Naive thymus-derived CD8-positive, alpha-beta T cell (primary cell): ENCODE data around the gene TP53I13. TPM values are rescaled to one million over a fixed set of nuclear protein-coding genes. Genes with fewer than 3 reads are reported as not detected.

Source experiments
- ATAC-seq, 2 donors: fragments of 150-1000 bp; cut with Tn5 transposase in 1 of 2; sonication (Bioruptor Pico), chemical (Tn5 transposase) in 1 of 2; 1 replicate in 1 of 2; 2 replicates in 1 of 2; pipeline ENCODE4 v1.10.0; 2021; ENCODE audit warnings: mild to moderate bottlenecking in 2 of 2, moderate library complexity in 2 of 2
- POLR2A ChIA-PET: fragments of 350-600 bp; sonication (Branson Sonifier 250); formaldehyde crosslinking; loops from one replicate; lab custom pipeline; 2021; ENCODE audit warnings: antibody characterized with exemption; lab: Charles Lee
- DNase-seq, 10 donors: peaks; one replicate each; pipeline versions ENCODE4 v3.0.0 to v3.0.0-alpha.2; 2020 to 2022
- H3K27ac Mint-ChIP-seq, 10 donors: one replicate each; pipeline ENCODE4 v1.8.0; 2020 to 2022; ENCODE audit warnings: mild to moderate bottlenecking in 10 of 10, mixed read lengths in 10 of 10, moderate library complexity in 4 of 10, inconsistent platforms in 1 of 10
- H3K27me3 Mint-ChIP-seq, 5 donors: one replicate each; pipeline ENCODE4 v1.8.0; 2021 to 2022; ENCODE audit warnings: mixed read lengths in 5 of 5
- H3K36me3 Mint-ChIP-seq, 3 donors: one replicate each; pipeline ENCODE4 v1.8.0; 2020 to 2022; ENCODE audit warnings: mixed read lengths in 3 of 3, mild to moderate bottlenecking in 2 of 3, inconsistent platforms in 1 of 3
- H3K4me1 Mint-ChIP-seq, 4 donors: one replicate each; pipeline ENCODE4 v1.8.0; 2021 to 2022; ENCODE audit warnings: mixed read lengths in 4 of 4
- H3K4me3 Mint-ChIP-seq, 10 donors: one replicate each; pipeline ENCODE4 v1.8.0; 2020 to 2022; ENCODE audit warnings: mild to moderate bottlenecking in 10 of 10, mixed read lengths in 10 of 10, moderate library complexity in 6 of 10, inconsistent platforms in 1 of 10
- H3K9me3 Mint-ChIP-seq, 9 donors: one replicate each; pipeline ENCODE4 v1.8.0; 2020 to 2022; ENCODE audit warnings: mixed read lengths in 9 of 9, mild to moderate bottlenecking in 3 of 9, inconsistent platforms in 1 of 9, moderate library complexity in 1 of 9
- polyA plus RNA-seq, 3 donors: library from polyadenylated mRNA; unstranded; fragments of 300-500 nt; fragmentation: Illumina TruSeq; gene quantifications; one replicate each; pipeline ENCODE4 v1.2.3, GENCODE V29; 2021
- total RNA-seq, 8 experiments: library from RNA in 2 of 8; stranded (reverse) in 2 of 8; gene quantifications; one replicate each; pipeline ENCODE4 v1.2.3 and lab custom pipeline; 2021 to 2026

Gene TP53I13
- total and polyA plus RNA-seq, 5 experiments from 2014 or later: 22.7 to 89.5 (median 26.8) TPM

- Mint-ChIP-seq H3K4me3 (peak overlapping the region; percentile 79 to 91 (median 88)), H3K4me1 (peaks cover 24 to 47% (median 34%) of the 10 kb centered on the region in 4 donors), H3K27ac (peak overlapping the region in 9 of 10 donors; percentile 31 to 92 (median 83)), H3K36me3 (peaks cover 0 to 11% (median under 1%) of the 10 kb centered on the region in 3 donors), H3K9me3 (no peaks in the 10 kb centered on the region), H3K27me3 (no peaks in the 10 kb centered on the region)
- POLR2A ChIA-PET: interaction anchor here (0.6 to 7.2 kb wide), 7 partner anchors 11 to 361 kb away, joined by 3 to 70 read pairs (median 12); partner anchors contain the start of genes ANKRD13B and SSH2
- no peak for ATAC-seq
- DNase-seq: no peak
Observed at GRCh38 chr17:29569245-29569950, 897 bp downstream of the TP53I13 start.

DNA sequence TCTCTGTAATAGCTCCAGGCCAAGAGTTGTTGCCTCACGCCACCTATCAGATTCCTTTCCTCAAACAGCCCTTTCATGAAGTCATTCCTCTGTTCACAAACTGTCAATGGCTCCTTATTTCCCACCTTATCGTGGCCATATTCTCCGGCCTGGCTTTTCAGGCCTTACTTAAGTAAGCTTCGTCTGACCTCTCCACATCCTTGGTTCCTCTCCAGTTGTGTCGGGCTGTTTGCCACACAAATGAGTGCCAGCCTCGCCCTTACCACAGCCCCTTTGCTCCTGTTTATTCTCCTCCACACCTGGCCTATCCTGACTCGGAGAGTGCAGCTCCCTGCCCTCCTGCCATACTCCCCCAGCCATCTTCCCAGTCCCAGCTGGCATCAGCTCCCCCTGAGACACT is 2.0 kb downstream of the TP53I13 start:
- Mint-ChIP-seq H3K4me1 (peaks cover 23 to 48% (median 28%) of the 10 kb centered on the region in 4 donors), H3K36me3 (peaks cover 0 to 21% (median 2%) of the 10 kb centered on the region in 3 donors), H3K4me3 (peak overlapping the region; percentile 6 to 70 (median 42)), H3K27ac (peak overlapping the region in 6 of 10 donors; percentile 3 to 89 (median 68)), H3K9me3 (no peaks in the 10 kb centered on the region), H3K27me3 (no peaks in the 10 kb centered on the region)
- no peak for ATAC-seq
- no peak for DNase-seq
- POLR2A ChIA-PET: interaction anchor here (0.7 to 7.2 kb wide), 4 partner anchors 9 to 201 kb away, joined by 3 to 70 read pairs (median 12); partner anchors contain the start of gene ANKRD13B

- Mint-ChIP-seq H3K27ac (peak overlapping the region in 2 of 10 donors; percentile 19 to 65), H3K4me1 (peaks cover 17 to 41% (median 21%) of the 10 kb centered on the region in 4 donors), H3K27me3 (no peaks in the 10 kb centered on the region), H3K4me3 (no peak overlapping the region), H3K9me3 (no peaks in the 10 kb centered on the region), H3K36me3 (peaks cover 0 to 27% (median 2%) of the 10 kb centered on the region in 3 donors)
- ATAC-seq: no peak
- POLR2A ChIA-PET: interaction anchor here (1.4 to 7.2 kb wide), 2 partner anchors 8 to 44 kb away, joined by 4 to 70 read pairs; no protein-coding TSS in a partner anchor
- DNase-seq: no peak
Observed at GRCh38 chr17:29571486-29571882, 3.0 kb downstream of the TP53I13 start.

GRCh38 chr17:29571883-29572681 is 3.6 kb downstream of the TP53I13 start:
- ATAC-seq: no peak

DNA sequence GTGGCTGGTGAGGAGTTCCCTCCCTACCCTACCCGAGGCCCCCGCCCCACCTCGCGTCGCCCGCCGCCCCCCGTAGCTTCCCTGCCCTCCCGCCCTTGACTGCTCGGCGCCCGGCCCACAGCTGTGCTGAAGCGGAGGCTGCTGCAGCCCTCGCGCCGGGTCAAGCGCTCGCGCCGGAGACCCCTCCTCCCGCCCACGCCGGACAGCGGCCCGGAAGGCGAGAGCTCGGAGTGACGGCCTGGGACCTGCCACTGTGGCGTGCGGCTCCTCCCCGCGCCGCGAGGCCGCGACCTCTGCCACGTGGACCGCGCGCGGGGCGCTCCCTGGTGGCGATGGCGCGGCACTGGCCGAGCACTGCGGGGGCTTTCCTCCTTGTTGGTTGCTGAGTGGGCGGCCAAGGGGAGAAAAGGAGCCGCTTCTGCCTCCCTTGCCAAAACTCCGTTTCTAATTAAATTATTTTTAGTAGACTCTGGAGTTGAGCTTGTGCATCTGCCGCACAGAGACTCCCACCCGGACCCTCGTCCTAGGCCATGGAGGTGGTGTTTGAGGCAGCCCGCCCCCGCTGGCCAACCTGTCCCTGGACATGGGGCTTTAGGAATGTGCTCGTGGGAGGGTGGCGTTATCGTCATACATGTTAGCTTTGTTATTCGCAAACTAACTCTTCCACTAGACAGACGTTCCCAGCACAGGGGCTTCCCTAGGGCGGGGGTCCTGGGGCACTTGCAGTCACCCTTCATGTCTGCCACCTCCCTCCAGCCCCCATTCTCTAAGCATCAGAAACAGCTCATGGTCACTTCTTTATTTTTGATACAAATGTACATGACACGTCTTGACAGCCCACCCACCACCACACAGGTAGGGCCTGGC is 4.4 kb downstream of the TP53I13 start:
- Mint-ChIP-seq H3K9me3 (no peaks in the 10 kb centered on the region), H3K4me3 (peak overlapping the region in 1 of 10 donors; percentile 14), H3K36me3 (peaks cover 0 to 33% (median 2%) of the 10 kb centered on the region in 3 donors), H3K4me1 (peaks cover 17 to 35% (median 21%) of the 10 kb centered on the region in 4 donors), H3K27ac (peak overlapping the region in 2 of 10 donors; percentile 31 to 72), H3K27me3 (no peaks in the 10 kb centered on the region)
- ATAC-seq (peak in 1 of 2 donors; percentile 49), DNase-seq (peak in 7 of 10 donors; percentile 24 to 66 (median 48))
- POLR2A ChIA-PET: interaction anchor here (0.6 to 1.5 kb wide), 4 partner anchors 15 to 163 kb away, joined by 3 to 7 read pairs (median 4); no protein-coding TSS in a partner anchor

More at GRCh38 chr17:29571883-29572681, 3.6 kb downstream of the TP53I13 start:
- no peak for DNase-seq
- no peaks in the 10 kb centered on the region for H3K9me3 Mint-ChIP-seq
- no peaks in the 10 kb centered on the region for H3K27me3 Mint-ChIP-seq
- peak overlapping the region in 1 of 10 donors; percentile 10 for H3K4me3 Mint-ChIP-seq
- H3K4me1 Mint-ChIP-seq: peaks cover 17 to 41% (median 21%) of the 10 kb centered on the region in 4 donors
- peaks cover 0 to 29% (median 2%) of the 10 kb centered on the region in 3 donors for H3K36me3 Mint-ChIP-seq
- POLR2A ChIA-PET: interaction anchor here (0.6 to 7.2 kb wide), 3 partner anchors 16 to 164 kb away, joined by 4 to 70 read pairs (median 7); no protein-coding TSS in a partner anchor
- peak overlapping the region in 1 of 10 donors; percentile 65 for H3K27ac Mint-ChIP-seq

GRCh38 chr17:29573558-29573869 is 5.0 kb downstream of the TP53I13 start:
- ATAC-seq: no peak
- no peak for DNase-seq
- Mint-ChIP-seq H3K4me3 (no peak overlapping the region), H3K9me3 (no peaks in the 10 kb centered on the region), H3K4me1 (peaks cover 15 to 31% (median 21%) of the 10 kb centered on the region in 4 donors), H3K36me3 (peaks cover 0 to 33% (median 2%) of the 10 kb centered on the region in 3 donors), H3K27me3 (no peaks in the 10 kb centered on the region), H3K27ac (peak overlapping the region in 5 of 10 donors; percentile 11 to 72 (median 43))
- POLR2A ChIA-PET: interaction anchor here (0.8 to 1.5 kb wide), 3 partner anchors 15 to 40 kb away, joined by 3 to 7 read pairs (median 4); no protein-coding TSS in a partner anchor

DNA sequence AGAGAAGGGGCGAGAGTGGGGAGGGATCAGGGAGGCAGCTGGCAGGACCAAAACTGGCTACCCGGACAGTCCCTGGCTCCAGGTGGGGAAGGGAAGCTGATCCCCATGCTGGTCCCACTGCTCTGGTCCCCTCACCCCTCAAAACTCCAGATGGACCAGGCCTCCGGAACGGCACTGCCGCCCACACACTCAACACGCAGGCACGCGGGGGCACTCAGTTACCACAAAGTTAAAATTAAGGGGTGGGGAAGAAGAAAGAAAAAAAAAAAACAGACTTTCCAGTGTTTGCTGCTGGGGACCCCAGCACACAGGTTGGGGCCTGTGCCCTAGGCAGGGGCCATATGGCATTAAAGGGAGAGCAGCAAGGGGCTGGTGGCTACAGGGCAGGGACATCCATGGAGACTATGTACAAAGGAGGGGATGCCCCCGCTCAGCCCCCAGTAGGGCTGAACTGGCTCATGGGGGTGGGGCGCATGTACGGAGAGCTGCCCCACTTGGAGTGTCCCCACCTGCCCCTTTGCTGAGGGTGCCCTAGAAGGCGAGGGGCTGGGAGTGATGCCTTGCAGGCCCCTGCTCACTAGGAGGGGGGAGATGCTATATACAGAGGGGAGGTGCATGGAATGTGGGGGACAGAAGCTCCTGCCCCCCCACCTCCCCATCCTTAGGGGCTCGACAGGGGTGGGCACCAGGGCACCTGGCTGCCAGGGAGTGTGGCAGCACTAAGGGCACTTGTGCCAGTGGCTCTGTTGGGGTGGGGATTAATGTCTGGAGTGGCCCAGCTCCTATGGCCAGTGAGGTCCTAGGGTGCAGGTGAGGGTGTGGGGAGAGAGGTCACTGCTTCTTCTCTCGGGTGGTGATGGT is 5.6 kb downstream of the TP53I13 start:
- Mint-ChIP-seq H3K4me1 (peaks cover 14 to 27% (median 19%) of the 10 kb centered on the region in 4 donors), H3K4me3 (no peak overlapping the region), H3K27ac (peak overlapping the region in 5 of 10 donors; percentile 11 to 80 (median 59)), H3K36me3 (peaks cover 0 to 33% (median 2%) of the 10 kb centered on the region in 3 donors), H3K27me3 (no peaks in the 10 kb centered on the region), H3K9me3 (no peaks in the 10 kb centered on the region)
- DNase-seq (no peak), ATAC-seq (no peak)
- POLR2A ChIA-PET: interaction anchor here (0.5 to 1.5 kb wide), 5 partner anchors 9 to 204 kb away, joined by 3 to 4 read pairs (median 3); no protein-coding TSS in a partner anchor

DNA sequence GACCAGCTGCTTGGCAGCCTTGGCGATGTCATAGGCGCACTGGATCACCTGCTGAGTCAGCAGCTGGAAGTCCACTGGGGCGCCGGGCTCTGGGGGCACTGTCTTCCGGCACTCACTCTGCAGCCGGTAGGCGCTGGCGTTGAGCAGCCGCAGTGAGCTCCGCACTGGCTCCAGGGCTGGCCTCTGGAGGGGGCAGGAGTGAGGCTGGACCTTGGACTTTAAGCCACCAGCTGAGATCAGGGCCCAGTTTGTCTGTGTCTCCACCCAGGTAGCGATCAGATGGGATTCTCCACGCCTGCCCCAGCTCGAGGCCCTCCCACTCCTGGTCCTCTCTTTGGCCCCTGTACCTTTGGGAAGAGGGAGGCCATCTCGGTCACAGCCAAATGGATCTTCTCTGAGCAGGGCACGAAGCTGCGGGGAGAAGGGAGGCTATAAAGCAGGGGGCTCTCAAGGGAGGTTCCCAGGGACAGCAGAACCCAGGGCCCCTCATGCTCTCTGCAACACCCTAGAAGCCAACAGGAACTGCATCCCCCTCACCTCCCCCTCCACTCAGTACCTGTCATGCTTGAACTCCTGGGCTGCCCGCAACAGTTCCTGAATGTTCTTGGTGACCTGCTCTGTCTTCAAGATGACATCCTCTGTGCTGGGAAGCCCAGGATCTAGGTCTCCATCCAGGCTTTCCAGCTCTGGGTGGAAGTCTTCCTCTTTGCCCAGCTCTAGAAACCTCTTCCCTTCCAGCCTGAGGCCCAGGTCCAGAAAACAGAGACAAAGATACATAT is 6.4 kb downstream of the TP53I13 start:
- H3K4me1 Mint-ChIP-seq: peaks cover 10 to 24% (median 15%) of the 10 kb centered on the region in 4 donors
- peak overlapping the region in 4 of 10 donors; percentile 41 to 80 (median 67) for H3K27ac Mint-ChIP-seq
- no peak overlapping the region for H3K4me3 Mint-ChIP-seq
- no peaks in the 10 kb centered on the region for H3K27me3 Mint-ChIP-seq
- peak in 1 of 10 donors; percentile 53 for DNase-seq
- no peaks in the 10 kb centered on the region for H3K9me3 Mint-ChIP-seq
- H3K36me3 Mint-ChIP-seq: peaks cover 0 to 35% (median 2%) of the 10 kb centered on the region in 3 donors
- ATAC-seq: no peak
- POLR2A ChIA-PET: interaction anchor here (0.5 to 1.2 kb wide), 4 partner anchors 8 to 205 kb away, joined by 3 read pairs; no protein-coding TSS in a partner anchor

DNA sequence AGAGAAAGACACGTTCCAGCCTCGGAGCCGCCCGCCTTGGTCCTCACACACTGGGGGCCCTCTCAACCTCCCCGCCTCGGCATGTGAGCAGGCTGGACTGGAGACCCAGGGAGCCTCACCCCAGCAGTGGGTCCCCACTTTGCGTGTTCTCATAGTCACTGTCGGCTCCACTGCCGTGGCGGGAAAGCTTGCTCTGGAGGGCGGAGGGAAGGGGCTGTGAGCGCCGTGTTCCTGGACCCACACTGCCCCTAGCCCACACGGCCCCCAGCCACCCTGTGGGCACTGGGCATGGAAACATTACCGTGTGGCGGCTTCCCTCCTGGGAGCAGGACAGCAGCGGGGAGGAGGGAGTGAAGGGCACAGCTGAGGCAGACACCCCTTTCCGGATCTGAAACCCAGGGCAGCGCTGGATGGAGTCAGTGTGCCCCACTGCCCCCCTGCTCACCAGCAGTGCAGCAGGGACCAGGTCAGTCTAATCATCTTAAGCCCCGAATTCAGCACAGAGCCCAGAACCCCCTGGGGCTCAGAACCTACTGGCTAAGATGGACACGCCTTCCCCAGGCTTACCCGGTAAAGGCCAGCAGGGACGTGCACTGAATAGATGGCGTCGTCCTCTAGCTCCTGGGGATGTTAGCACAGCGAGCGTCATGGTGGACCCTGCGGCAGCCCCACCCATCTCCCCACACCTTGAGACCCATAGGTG is 7.2 kb downstream of the TP53I13 start:
- Mint-ChIP-seq H3K4me1 (peaks cover 10 to 29% (median 16%) of the 10 kb centered on the region in 4 donors), H3K36me3 (peaks cover 0 to 41% (median 2%) of the 10 kb centered on the region in 3 donors), H3K27me3 (no peaks in the 10 kb centered on the region), H3K4me3 (no peak overlapping the region), H3K9me3 (no peaks in the 10 kb centered on the region), H3K27ac (no peak overlapping the region)
- POLR2A ChIA-PET: interaction anchor here (1.0 to 1.5 kb wide), 4 partner anchors 8 to 40 kb away, joined by 3 to 4 read pairs (median 4); partner anchors contain the start of genes ABHD15 and TP53I13
- ATAC-seq: no peak
- peak in 1 of 10 donors; percentile 43 for DNase-seq
